HEK293 (cell line): Measurements from ENCODE around the gene DDB1.

Experiments used
- CTCF ChIA-PET: fragments of 350-600 bp; formaldehyde crosslinking; extraction: SDS; loops from one replicate; lab custom pipeline; 2021; ENCODE audit warnings: antibody characterized with exemption; lab: Yijun Ruan, JAX
- POLR2A ChIA-PET: fragments of 300-600 bp; formaldehyde crosslinking; extraction: SDS; loops from one replicate; lab custom pipeline; 2020; ENCODE audit warnings: antibody characterized with exemption, inconsistent platforms; lab: Yijun Ruan, JAX
- H3K27ac ChIP-seq: fragments of 200-500 bp; sonication (Bioruptor generic); 2 replicates; pipeline ENCODE4 v1.5.1; 2014; ENCODE audit warnings: low read depth, low read length, control low read depth, inconsistent platforms; ENCODE audit errors: extremely low read depth
- H3K36me3 ChIP-seq, 2 experiments: fragments of 200-500 bp in 1 of 2; sonication (Bioruptor generic) in 1 of 2; 1 replicate in 1 of 2; 2 replicates in 1 of 2; pipeline ENCODE4 v1.5.1; 2014 to 2017; ENCODE audit warnings: inconsistent platforms in 2 of 2, low read length in 2 of 2; ENCODE audit not compliant: control insufficient read depth in 2 of 2, insufficient read depth in 1 of 2
- H3K4me1 ChIP-seq: fragments of 200-500 bp; sonication (Bioruptor generic); 2 replicates; pipeline ENCODE4 v1.5.1; 2014; ENCODE audit warnings: mild to moderate bottlenecking, low read length, inconsistent platforms; ENCODE audit not compliant: control insufficient read depth, insufficient read depth
- H3K4me3 ChIP-seq: 2 replicates; pipeline ENCODE4 v1.5.1; 2011; ENCODE audit warnings: low read depth, mild to moderate bottlenecking, control low read depth, low read length, moderate library complexity
- H3K9me3 ChIP-seq: fragments of 200-500 bp; sonication (Bioruptor generic); 2 replicates; pipeline ENCODE4 v1.5.1; 2014; ENCODE audit warnings: low read depth, low read length, inconsistent platforms; ENCODE audit not compliant: control insufficient read depth, insufficient read depth
- EGR2 ChIP-seq: fragments of 450-650 bp; formaldehyde crosslinking; IDR thresholded peaks from 2 replicates; pipeline ENCODE4 v1.5.1; 2016; ENCODE audit warnings: low read depth, missing biosample characterization, missing genetic modification characterization
- GFI1B ChIP-seq: fragments of 450-650 bp; formaldehyde crosslinking; IDR thresholded peaks from 2 replicates; pipeline ENCODE4 v1.5.1; 2016; ENCODE audit warnings: missing biosample characterization, missing genetic modification characterization
- GLI2 ChIP-seq: fragments of 450-650 bp; formaldehyde crosslinking; IDR thresholded peaks from 2 replicates; pipeline ENCODE4; 2017; ENCODE audit warnings: missing biosample characterization, missing genetic modification characterization, low read depth, borderline replicate concordance
- HOXC10 ChIP-seq: sonication (generic); formaldehyde crosslinking; IDR thresholded peaks from 2 replicates; pipeline ENCODE4 v1.8.1; 2023; ENCODE audit warnings: mild to moderate bottlenecking, missing genetic modification reagents
- HOXD13 ChIP-seq: sonication (generic); formaldehyde crosslinking; IDR thresholded peaks from 2 replicates; pipeline ENCODE4 v1.8.0; 2022; ENCODE audit warnings: missing genetic modification reagents, borderline replicate concordance
- MEIS1 ChIP-seq: sonication (generic); formaldehyde crosslinking; IDR thresholded peaks from 2 replicates; pipeline ENCODE4 v1.8.1; 2022; ENCODE audit warnings: missing genetic modification reagents, mild to moderate bottlenecking, borderline replicate concordance
- MZF1 ChIP-seq: fragments of 450-650 bp; formaldehyde crosslinking; IDR thresholded peaks from 2 replicates; pipeline ENCODE4 v1.5.1; 2017; ENCODE audit warnings: missing biosample characterization, missing genetic modification characterization, borderline replicate concordance
- OSR2 ChIP-seq: fragments of 450-650 bp; formaldehyde crosslinking; IDR thresholded peaks from 2 replicates; pipeline ENCODE4 v1.5.1; 2016; ENCODE audit warnings: missing biosample characterization, missing genetic modification characterization
- SCRT1 ChIP-seq: fragments of 450-650 bp; formaldehyde crosslinking; IDR thresholded peaks from 2 replicates; pipeline ENCODE4 v1.5.1; 2016; ENCODE audit warnings: missing biosample characterization, missing genetic modification characterization, borderline replicate concordance
- ZIC2 ChIP-seq: fragments of 450-650 bp; formaldehyde crosslinking; IDR thresholded peaks from 2 replicates; pipeline ENCODE4 v1.5.1; 2016; ENCODE audit warnings: missing biosample characterization, missing genetic modification characterization
- ZNF175 ChIP-seq: fragments of 450-650 bp; formaldehyde crosslinking; IDR thresholded peaks from 2 replicates; pipeline ENCODE4 v1.5.1; 2016; ENCODE audit warnings: missing biosample characterization, missing genetic modification characterization
- ZNF214 ChIP-seq: fragments of 450-650 bp; formaldehyde crosslinking; IDR thresholded peaks from 2 replicates; pipeline ENCODE4 v1.5.1; 2017; ENCODE audit warnings: missing biosample characterization, mild to moderate bottlenecking, missing genetic modification characterization, borderline replicate concordance
- ZNF239 ChIP-seq: fragments of 450-650 bp; formaldehyde crosslinking; IDR thresholded peaks from 2 replicates; pipeline ENCODE4 v1.5.1; 2016; ENCODE audit warnings: missing biosample characterization, missing genetic modification characterization
- ZNF274 ChIP-seq, 2 experiments: fragments of 200-500 bp in 1 of 2; fragments of 450-650 bp in 1 of 2; sonication (Bioruptor generic) in 1 of 2; formaldehyde crosslinking in 1 of 2; IDR thresholded peaks; 2 replicates each; pipeline versions ENCODE4 v1.5.1 to v1.6.1; 2014 to 2016; ENCODE audit warnings: borderline replicate concordance in 1 of 2, inconsistent platforms in 1 of 2, low read length in 1 of 2, missing biosample characterization in 1 of 2, missing genetic modification characterization in 1 of 2
- ZNF341 ChIP-seq: fragments of 450-650 bp; formaldehyde crosslinking; IDR thresholded peaks from 2 replicates; pipeline ENCODE4; 2016; ENCODE audit warnings: low read depth, missing biosample characterization, missing genetic modification characterization
- ZNF354C ChIP-seq: fragments of 450-650 bp; formaldehyde crosslinking; IDR thresholded peaks from 2 replicates; pipeline ENCODE4 v1.5.1; 2016; ENCODE audit warnings: missing biosample characterization, missing genetic modification characterization, low read depth, borderline replicate concordance
- ZNF404 ChIP-seq: fragments of 450-650 bp; formaldehyde crosslinking; IDR thresholded peaks from 2 replicates; pipeline ENCODE4 v1.5.1; 2017; ENCODE audit warnings: missing biosample characterization, missing genetic modification characterization
- ZNF473 ChIP-seq: fragments of 450-650 bp; formaldehyde crosslinking; IDR thresholded peaks from 2 replicates; pipeline ENCODE4 v1.5.1; 2017; ENCODE audit warnings: missing biosample characterization, missing genetic modification characterization
- ZNF521 ChIP-seq: fragments of 450-650 bp; formaldehyde crosslinking; IDR thresholded peaks from 2 replicates; pipeline ENCODE4 v1.5.1; 2017; ENCODE audit warnings: missing biosample characterization, mild to moderate bottlenecking, missing genetic modification characterization
- ZNF548 ChIP-seq: fragments of 450-650 bp; formaldehyde crosslinking; IDR thresholded peaks from 2 replicates; pipeline ENCODE4 v1.5.1; 2016; ENCODE audit warnings: missing biosample characterization, missing genetic modification characterization
- ZNF549 ChIP-seq: fragments of 450-650 bp; IDR thresholded peaks from 2 replicates; pipeline ENCODE4 v1.5.1; 2018; ENCODE audit warnings: missing biosample characterization, missing genetic modification characterization, mild to moderate bottlenecking, inconsistent platforms, moderate library complexity
- ZNF610 ChIP-seq: fragments of 450-650 bp; formaldehyde crosslinking; IDR thresholded peaks from 2 replicates; pipeline ENCODE4 v1.5.1; 2016; ENCODE audit warnings: missing biosample characterization, missing genetic modification characterization, borderline replicate concordance
- ZNF626 ChIP-seq: fragments of 450-650 bp; sonication (Bioruptor Pico); formaldehyde crosslinking; IDR thresholded peaks from 2 replicates; pipeline ENCODE4 v1.5.1; 2018; ENCODE audit warnings: missing biosample characterization, missing genetic modification characterization, inconsistent platforms
- TF ChIP-seq, protein P1 (sequence below): fragments of 450-650 bp; formaldehyde crosslinking; IDR thresholded peaks from 2 replicates; pipeline ENCODE4 v1.5.1; 2017; ENCODE audit warnings: missing biosample characterization, missing genetic modification characterization
- TF ChIP-seq, protein P2 (sequence below): fragments of 450-650 bp; formaldehyde crosslinking; IDR thresholded peaks from 2 replicates; pipeline ENCODE4 v1.5.1; 2017; ENCODE audit warnings: missing biosample characterization, missing genetic modification characterization
- TF ChIP-seq, protein P3 (sequence below): fragments of 450-650 bp; formaldehyde crosslinking; IDR thresholded peaks from 2 replicates; pipeline ENCODE4 v1.5.1; 2016; ENCODE audit warnings: missing biosample characterization, missing genetic modification characterization

Gene DDB1

DNA sequence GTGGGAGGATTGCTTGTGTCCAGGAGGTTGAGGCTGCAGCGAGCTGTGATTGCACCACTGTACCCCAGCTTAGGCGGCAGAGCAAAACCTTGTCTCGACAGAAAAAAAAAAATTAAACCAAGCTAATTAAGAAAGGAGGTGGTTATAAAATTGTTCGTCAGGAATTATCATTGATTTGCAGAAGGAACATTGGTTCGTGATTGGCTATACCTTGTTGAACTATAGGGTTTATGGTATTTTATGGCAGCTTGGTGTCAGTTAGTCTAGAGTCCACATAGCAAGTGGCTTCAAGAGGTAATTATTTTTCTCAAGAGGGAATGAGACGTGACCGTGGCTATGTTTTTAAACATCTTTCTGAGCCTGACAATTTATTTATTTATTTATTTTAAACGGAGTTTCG, 48.0 kb upstream of the DDB1 start:
- ChIA-PET CTCF (interaction anchor here (0.6 to 7.2 kb wide), 6 partner anchors 45 to 549 kb away, joined by 3 to 210 read pairs (median 3); no protein-coding TSS in a partner anchor), POLR2A (interaction anchor here (2.3 kb wide), 1 partner anchor 19 kb away, joined by 7 read pairs; the partner anchor contains the start of genes CYB561A3 and TMEM138)
- H3K9me3 ChIP-seq = no peaks in the 10 kb centered on the region
- no peaks in the 10 kb centered on the region for H3K36me3 ChIP-seq
- H3K4me1 ChIP-seq = no peaks in the 10 kb centered on the region
- H3K4me3 ChIP-seq = no peak overlapping the region
- no peak overlapping the region for H3K27ac ChIP-seq
- TF ChIP-seq ZNF548 (no peak), HOXC10 (no peak)
- TF ChIP-seq, all 188 proteins: peak for 0

DNA sequence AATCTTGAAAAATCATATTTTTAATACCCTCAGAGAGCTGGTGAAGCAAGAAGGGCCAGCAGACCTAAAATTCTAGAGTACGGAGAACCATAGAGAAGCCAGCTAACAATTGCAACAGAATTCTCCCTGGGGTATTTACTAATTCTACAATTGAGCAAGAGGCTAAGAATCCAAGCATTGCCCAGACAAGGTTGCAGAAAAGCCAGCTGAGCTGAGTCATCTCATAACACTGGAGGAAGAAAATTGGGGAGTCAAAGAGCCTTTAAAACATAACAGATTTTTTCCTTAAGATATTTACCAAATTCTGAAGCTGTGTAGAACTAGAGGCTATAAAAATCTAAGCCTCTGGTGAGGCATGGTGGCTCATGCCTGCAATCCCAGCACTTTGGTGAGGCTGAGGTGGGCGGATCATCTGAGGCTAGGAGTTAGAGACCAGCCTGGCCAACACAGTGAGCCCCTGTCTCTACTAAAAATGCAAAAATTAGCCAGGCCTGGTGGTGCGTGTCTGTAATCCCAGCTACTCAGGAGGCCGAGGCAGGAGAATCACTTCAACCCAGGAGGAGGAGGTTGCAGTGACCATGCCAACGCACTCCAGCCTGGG, 45.9 kb upstream of the DDB1 start:
- H3K27ac ChIP-seq = no peak overlapping the region

DNA sequence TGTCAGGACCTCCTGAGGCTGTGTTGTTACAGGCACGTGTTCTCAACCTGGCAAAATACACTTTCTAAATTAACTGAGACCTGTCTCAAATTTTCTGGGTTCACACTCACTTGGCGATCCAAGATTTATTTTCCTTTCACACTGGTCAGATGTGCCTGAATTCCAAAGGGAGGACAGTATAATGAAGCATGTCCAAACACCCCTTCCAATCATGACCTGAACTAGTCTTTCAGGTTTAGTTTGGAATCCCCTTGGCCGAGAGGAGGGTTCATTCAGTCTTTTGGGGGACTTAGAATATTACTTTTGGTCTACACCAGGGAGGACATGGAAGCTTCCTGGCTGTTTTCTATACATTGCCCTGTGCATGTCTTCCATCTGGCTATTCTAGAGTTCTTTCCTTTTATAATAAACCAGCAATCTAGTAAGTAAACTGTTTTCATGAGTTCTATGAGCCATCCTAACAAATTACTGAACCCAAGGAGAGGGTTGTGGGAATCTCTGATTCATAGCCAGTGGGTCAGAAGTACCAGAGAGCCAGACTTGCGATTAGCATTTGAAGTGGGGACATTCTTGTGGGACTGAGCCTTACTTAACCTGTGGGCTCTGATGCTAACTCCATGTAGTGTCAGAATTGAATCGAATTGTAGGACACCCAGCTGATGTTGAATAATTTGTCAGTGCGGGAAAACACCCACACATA, 44.7 kb upstream of the DDB1 start:
- ChIA-PET POLR2A (no interaction called here), CTCF (interaction anchor here (0.6 to 1.3 kb wide), 3 partner anchors 9 to 147 kb away, joined by 3 to 4 read pairs (median 3); no protein-coding TSS in a partner anchor)
- Histone ChIP-seq H3K4me3 (no peak overlapping the region), H3K36me3 (peaks cover 0 to 12% of the 10 kb centered on the region in 2 experiments; a peak in 2 of 3 replicates), H3K4me1 (no peaks in the 10 kb centered on the region), H3K27ac (no peak overlapping the region), H3K9me3 (no peaks in the 10 kb centered on the region)
- no peak for TF ChIP-seq ZNF549 (tag by site-specific recombination)
- TF ChIP-seq EGR2 = no peak
- no peak for TF ChIP-seq ZNF175 (tag by site-specific recombination)
- TF ChIP-seq, protein P1, sequence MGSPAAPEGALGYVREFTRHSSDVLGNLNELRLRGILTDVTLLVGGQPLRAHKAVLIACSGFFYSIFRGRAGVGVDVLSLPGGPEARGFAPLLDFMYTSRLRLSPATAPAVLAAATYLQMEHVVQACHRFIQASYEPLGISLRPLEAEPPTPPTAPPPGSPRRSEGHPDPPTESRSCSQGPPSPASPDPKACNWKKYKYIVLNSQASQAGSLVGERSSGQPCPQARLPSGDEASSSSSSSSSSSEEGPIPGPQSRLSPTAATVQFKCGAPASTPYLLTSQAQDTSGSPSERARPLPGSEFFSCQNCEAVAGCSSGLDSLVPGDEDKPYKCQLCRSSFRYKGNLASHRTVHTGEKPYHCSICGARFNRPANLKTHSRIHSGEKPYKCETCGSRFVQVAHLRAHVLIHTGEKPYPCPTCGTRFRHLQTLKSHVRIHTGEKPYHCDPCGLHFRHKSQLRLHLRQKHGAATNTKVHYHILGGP (tag by site-specific recombination) = no peak
- no peak for TF ChIP-seq ZNF473 (tag by site-specific recombination)
- no peak for TF ChIP-seq ZNF626
- TF ChIP-seq OSR2 (tag by site-specific recombination) = no peak
- TF ChIP-seq, protein P2, sequence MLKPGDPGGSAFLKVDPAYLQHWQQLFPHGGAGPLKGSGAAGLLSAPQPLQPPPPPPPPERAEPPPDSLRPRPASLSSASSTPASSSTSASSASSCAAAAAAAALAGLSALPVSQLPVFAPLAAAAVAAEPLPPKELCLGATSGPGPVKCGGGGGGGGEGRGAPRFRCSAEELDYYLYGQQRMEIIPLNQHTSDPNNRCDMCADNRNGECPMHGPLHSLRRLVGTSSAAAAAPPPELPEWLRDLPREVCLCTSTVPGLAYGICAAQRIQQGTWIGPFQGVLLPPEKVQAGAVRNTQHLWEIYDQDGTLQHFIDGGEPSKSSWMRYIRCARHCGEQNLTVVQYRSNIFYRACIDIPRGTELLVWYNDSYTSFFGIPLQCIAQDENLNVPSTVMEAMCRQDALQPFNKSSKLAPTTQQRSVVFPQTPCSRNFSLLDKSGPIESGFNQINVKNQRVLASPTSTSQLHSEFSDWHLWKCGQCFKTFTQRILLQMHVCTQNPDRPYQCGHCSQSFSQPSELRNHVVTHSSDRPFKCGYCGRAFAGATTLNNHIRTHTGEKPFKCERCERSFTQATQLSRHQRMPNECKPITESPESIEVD (tag by site-specific recombination) = no peak
- no peak for TF ChIP-seq GLI2
- TF ChIP-seq, protein P3, sequence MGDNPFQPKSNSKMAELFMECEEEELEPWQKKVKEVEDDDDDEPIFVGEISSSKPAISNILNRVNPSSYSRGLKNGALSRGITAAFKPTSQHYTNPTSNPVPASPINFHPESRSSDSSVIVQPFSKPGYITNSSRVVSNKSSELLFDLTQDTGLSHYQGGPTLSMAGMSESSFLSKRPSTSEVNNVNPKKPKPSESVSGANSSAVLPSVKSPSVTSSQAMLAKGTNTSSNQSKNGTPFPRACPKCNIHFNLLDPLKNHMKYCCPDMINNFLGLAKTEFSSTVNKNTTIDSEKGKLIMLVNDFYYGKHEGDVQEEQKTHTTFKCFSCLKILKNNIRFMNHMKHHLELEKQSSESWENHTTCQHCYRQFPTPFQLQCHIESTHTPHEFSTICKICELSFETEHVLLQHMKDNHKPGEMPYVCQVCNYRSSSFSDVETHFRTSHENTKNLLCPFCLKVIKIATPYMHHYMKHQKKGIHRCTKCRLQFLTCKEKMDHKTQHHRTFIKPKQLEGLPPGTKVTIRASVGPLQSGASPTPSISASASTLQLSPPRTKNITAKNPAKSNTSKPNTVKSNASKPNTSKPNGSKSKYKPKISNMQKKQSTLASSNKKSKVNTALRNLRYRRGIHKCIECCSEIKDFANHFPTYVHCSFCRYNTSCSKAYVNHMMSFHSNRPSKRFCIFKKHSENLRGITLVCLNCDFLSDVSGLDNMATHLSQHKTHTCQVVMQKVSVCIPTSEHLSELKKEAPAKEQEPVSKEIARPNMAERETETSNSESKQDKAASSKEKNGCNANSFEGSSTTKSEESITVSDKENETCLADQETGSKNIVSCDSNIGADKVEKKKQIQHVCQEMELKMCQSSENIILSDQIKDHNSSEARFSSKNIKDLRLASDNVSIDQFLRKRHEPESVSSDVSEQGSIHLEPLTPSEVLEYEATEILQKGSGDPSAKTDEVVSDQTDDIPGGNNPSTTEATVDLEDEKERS (tag by site-specific recombination) = no peak
- no peak for TF ChIP-seq MEIS1 (CRISPR knock-in tag)
- TF ChIP-seq ZNF404 (tag by site-specific recombination) = no peak

More for the DNA sequence above, 45.9 kb upstream of the DDB1 start:
- TF ChIP-seq MZF1 (tag by site-specific recombination) = no peak
- no peak for TF ChIP-seq ZNF274 (IDR thresholded peaks at IDR 0.05; ENCODE audit: low read length)
- TF ChIP-seq ZNF274 (tag by site-specific recombination; IDR thresholded peaks at IDR 0.05; ENCODE audit: borderline replicate concordance) = no peak
- TF ChIP-seq ZIC2 (tag by site-specific recombination) = no peak
- no peak for TF ChIP-seq SCRT1 (tag by site-specific recombination)
- TF ChIP-seq ZNF354C (tag by site-specific recombination) = no peak
- no peak for TF ChIP-seq ZNF341 (tag by site-specific recombination)
- no peak for TF ChIP-seq ZNF239
- no peak for TF ChIP-seq GFI1B (tag by site-specific recombination)
- no peak for TF ChIP-seq ZNF610 (tag by site-specific recombination)
- TF ChIP-seq ZNF214 = no peak
- no peak for TF ChIP-seq ZNF521 (tag by site-specific recombination)
- no peak for TF ChIP-seq HOXD13
- ChIA-PET POLR2A (interaction anchor here (1.4 kb wide), 1 partner anchor 16 kb away, joined by 3 read pairs; the partner anchor contains the start of gene TMEM138), CTCF (interaction anchor here (0.6 to 1.1 kb wide), 2 partner anchors 51 to 124 kb away, joined by 3 to 4 read pairs; no protein-coding TSS in a partner anchor)
- H3K36me3 ChIP-seq = peaks cover 0 to 7% of the 10 kb centered on the region in 2 experiments; a peak in 2 of 3 replicates
- no peak overlapping the region for H3K4me3 ChIP-seq
- no peaks in the 10 kb centered on the region for H3K4me1 ChIP-seq
- H3K9me3 ChIP-seq = no peaks in the 10 kb centered on the region
